Measurements from ENCODE around the gene LYPD5.

- no peak for TF ChIP-seq CTCF (IDR thresholded peaks at IDR 0.05)
- TF ChIP-seq POLR2A (IDR thresholded peaks at IDR 0.05), result no peak
Observed at GRCh38 chr19:43747557-43748204, 54.6 kb downstream of the LYPD5 start.

Measured in testis (tissue), 2 donors.